ENCODE results near the gene AZIN2.

GRCh38 chr1:33123266-33123665 is 42.3 kb downstream of the AZIN2 start:
- TF ChIP-seq, protein P1, sequence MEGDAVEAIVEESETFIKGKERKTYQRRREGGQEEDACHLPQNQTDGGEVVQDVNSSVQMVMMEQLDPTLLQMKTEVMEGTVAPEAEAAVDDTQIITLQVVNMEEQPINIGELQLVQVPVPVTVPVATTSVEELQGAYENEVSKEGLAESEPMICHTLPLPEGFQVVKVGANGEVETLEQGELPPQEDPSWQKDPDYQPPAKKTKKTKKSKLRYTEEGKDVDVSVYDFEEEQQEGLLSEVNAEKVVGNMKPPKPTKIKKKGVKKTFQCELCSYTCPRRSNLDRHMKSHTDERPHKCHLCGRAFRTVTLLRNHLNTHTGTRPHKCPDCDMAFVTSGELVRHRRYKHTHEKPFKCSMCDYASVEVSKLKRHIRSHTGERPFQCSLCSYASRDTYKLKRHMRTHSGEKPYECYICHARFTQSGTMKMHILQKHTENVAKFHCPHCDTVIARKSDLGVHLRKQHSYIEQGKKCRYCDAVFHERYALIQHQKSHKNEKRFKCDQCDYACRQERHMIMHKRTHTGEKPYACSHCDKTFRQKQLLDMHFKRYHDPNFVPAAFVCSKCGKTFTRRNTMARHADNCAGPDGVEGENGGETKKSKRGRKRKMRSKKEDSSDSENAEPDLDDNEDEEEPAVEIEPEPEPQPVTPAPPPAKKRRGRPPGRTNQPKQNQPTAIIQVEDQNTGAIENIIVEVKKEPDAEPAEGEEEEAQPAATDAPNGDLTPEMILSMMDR (IDR thresholded peaks at IDR 0.05; ENCODE audit: low read depth, low read length, missing input control), result no peak
- TF ChIP-seq ATF3 (IDR thresholded peaks at IDR 0.05), result no peak
- no peak for TF ChIP-seq REST (IDR thresholded peaks at IDR 0.05)
- TF ChIP-seq YY1 (IDR thresholded peaks at IDR 0.05), result no peak
- TF ChIP-seq GABPA (IDR thresholded peaks at IDR 0.05 in 1 of 2, conservative IDR thresholded peaks at IDR 0.05 in 1 of 2), result no peak
- TF ChIP-seq FOXA2 (IDR thresholded peaks at IDR 0.05), result no peak

Measured in liver (tissue), 3 donors.